SK-N-SH treated with all-trans-retinoic acid at 6 μM for 48 hours (cell line): ENCODE data around the gene C5orf22.

Source experiments
- ATAC-seq: fragments of 200-7000 bp; cut with Tn5 transposase; 3 replicates; pipeline ENCODE4 v1.9.1; 2020; ENCODE audit warnings: mild to moderate bottlenecking, moderate library complexity
- ARNTL ChIP-seq: fragments of 450-650 bp; formaldehyde crosslinking; IDR thresholded peaks from 2 replicates; pipeline ENCODE4 v1.5.0; 2020; ENCODE audit warnings: low read depth, mild to moderate bottlenecking, moderate library complexity, borderline replicate concordance
- BACH2 ChIP-seq: fragments of 250-450 bp; sonication (Bioruptor Pico); IDR thresholded peaks from 2 replicates; pipeline ENCODE4 v1.9.0; 2021; ENCODE audit warnings: mild to moderate bottlenecking, borderline replicate concordance
- CSDC2 ChIP-seq: fragments of 250-450 bp; sonication (Bioruptor Pico); IDR thresholded peaks from 2 replicates; pipeline ENCODE4 v1.5.0; 2020; ENCODE audit warnings: mild to moderate bottlenecking, moderate library complexity
- ESRRG ChIP-seq: fragments of 250-450 bp; sonication (Bioruptor Pico); IDR thresholded peaks from 2 replicates; pipeline ENCODE4 v1.6.1; 2021; ENCODE audit warnings: mild to moderate bottlenecking
- GLIS3 ChIP-seq: fragments of 250-450 bp; sonication (Bioruptor Pico); IDR thresholded peaks from 2 replicates; pipeline ENCODE4 v1.5.0; 2020; ENCODE audit warnings: mild to moderate bottlenecking, moderate library complexity
- ISL1 ChIP-seq: fragments of 250-450 bp; sonication (Bioruptor Pico); IDR thresholded peaks from 2 replicates; pipeline ENCODE4 v2.1.2; 2022; ENCODE audit warnings: mild to moderate bottlenecking, moderate library complexity
- PATZ1 ChIP-seq: fragments of 250-450 bp; sonication (Bioruptor Pico); IDR thresholded peaks from 2 replicates; pipeline ENCODE4 v1.8.0; 2020; ENCODE audit warnings: mild to moderate bottlenecking, moderate library complexity, borderline replicate concordance
- PPARA ChIP-seq: fragments of 250-450 bp; sonication (Bioruptor Pico); IDR thresholded peaks from 2 replicates; pipeline ENCODE4 v1.5.0; 2020; ENCODE audit warnings: mild to moderate bottlenecking, borderline replicate concordance
- RARB ChIP-seq: fragments of 250-450 bp; sonication (Bioruptor Pico); IDR thresholded peaks from 2 replicates; pipeline ENCODE4 v1.8.0; 2021; ENCODE audit warnings: mild to moderate bottlenecking, moderate library complexity
- SNAI2 ChIP-seq: fragments of 250-450 bp; sonication (Bioruptor Pico); IDR thresholded peaks from 2 replicates; pipeline ENCODE4 v1.5.0; 2020; ENCODE audit warnings: mild to moderate bottlenecking, moderate library complexity
- TCF4 ChIP-seq: fragments of 250-450 bp; sonication (Bioruptor Pico); IDR thresholded peaks from 2 replicates; pipeline ENCODE4 v1.8.0; 2021; ENCODE audit warnings: mild to moderate bottlenecking, moderate library complexity, borderline replicate concordance
- TOX ChIP-seq: fragments of 250-450 bp; sonication (Bioruptor Pico); IDR thresholded peaks from 2 replicates; pipeline ENCODE4 v1.8.0; 2021; ENCODE audit warnings: mild to moderate bottlenecking, moderate library complexity, borderline replicate concordance
- TSHZ2 ChIP-seq: fragments of 250-450 bp; sonication (Bioruptor Pico); IDR thresholded peaks from 2 replicates; pipeline ENCODE4 v1.5.0; 2020; ENCODE audit warnings: mild to moderate bottlenecking, moderate library complexity
- ZFP3 ChIP-seq: fragments of 250-450 bp; sonication (Bioruptor Pico); IDR thresholded peaks from 2 replicates; pipeline ENCODE4 v1.5.0; 2020; ENCODE audit warnings: mild to moderate bottlenecking, moderate library complexity
- ZFP30 ChIP-seq: fragments of 450-650 bp; formaldehyde crosslinking; IDR thresholded peaks from 2 replicates; pipeline ENCODE4 v1.5.0; 2022; ENCODE audit warnings: mild to moderate bottlenecking, moderate library complexity
- ZNF565 ChIP-seq: fragments of 450-650 bp; formaldehyde crosslinking; conservative IDR thresholded peaks from 2 replicates; pipeline ENCODE4 v1.5.0; 2020; ENCODE audit warnings: low read depth, mild to moderate bottlenecking, moderate library complexity
- ZNF70 ChIP-seq: fragments of 450-650 bp; formaldehyde crosslinking; IDR thresholded peaks from 2 replicates; pipeline ENCODE4 v1.5.0; 2020; ENCODE audit warnings: mild to moderate bottlenecking, moderate library complexity
- ZNF8 ChIP-seq: fragments of 450-650 bp; formaldehyde crosslinking; IDR thresholded peaks from 2 replicates; pipeline ENCODE4 v1.5.0; 2020; ENCODE audit warnings: mild to moderate bottlenecking, moderate library complexity
- TF ChIP-seq, protein P1 (sequence below): fragments of 250-450 bp; sonication (Bioruptor Pico); IDR thresholded peaks from 2 replicates; pipeline ENCODE4 v1.5.1; 2021; ENCODE audit warnings: mild to moderate bottlenecking, moderate library complexity
- TF ChIP-seq, protein P2 (sequence below): fragments of 250-450 bp; sonication (Bioruptor Pico); IDR thresholded peaks from 2 replicates; pipeline ENCODE4 v1.5.1; 2020; ENCODE audit warnings: low read depth, mild to moderate bottlenecking, moderate library complexity
- TF ChIP-seq, protein P3 (sequence below): fragments of 250-450 bp; sonication (Bioruptor Pico); IDR thresholded peaks from 2 replicates; pipeline ENCODE4 v1.8.0; 2021; ENCODE audit warnings: low read depth, mild to moderate bottlenecking, moderate library complexity, borderline replicate concordance

The C5orf22 gene

GRCh38 chr5:31577438-31577837 is 45.3 kb downstream of the C5orf22 start:
- TF ChIP-seq TCF4 (CRISPR knock-in tag) (no peak), RARB (CRISPR knock-in tag) (no peak), TOX (CRISPR knock-in tag) (no peak), ZFP30 (CRISPR knock-in tag) (no peak), ZNF565 (no peak), ISL1 (CRISPR knock-in tag) (no peak), ZNF8 (CRISPR knock-in tag) (no peak), SNAI2 (no peak), ARNTL (CRISPR knock-in tag) (no peak), ZFP3 (CRISPR knock-in tag) (no peak)
- TF ChIP-seq, protein P1, sequence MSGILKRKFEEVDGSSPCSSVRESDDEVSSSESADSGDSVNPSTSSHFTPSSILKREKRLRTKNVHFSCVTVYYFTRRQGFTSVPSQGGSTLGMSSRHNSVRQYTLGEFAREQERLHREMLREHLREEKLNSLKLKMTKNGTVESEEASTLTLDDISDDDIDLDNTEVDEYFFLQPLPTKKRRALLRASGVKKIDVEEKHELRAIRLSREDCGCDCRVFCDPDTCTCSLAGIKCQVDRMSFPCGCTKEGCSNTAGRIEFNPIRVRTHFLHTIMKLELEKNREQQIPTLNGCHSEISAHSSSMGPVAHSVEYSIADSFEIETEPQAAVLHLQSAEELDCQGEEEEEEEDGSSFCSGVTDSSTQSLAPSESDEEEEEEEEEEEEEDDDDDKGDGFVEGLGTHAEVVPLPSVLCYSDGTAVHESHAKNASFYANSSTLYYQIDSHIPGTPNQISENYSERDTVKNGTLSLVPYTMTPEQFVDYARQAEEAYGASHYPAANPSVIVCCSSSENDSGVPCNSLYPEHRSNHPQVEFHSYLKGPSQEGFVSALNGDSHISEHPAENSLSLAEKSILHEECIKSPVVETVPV (CRISPR knock-in tag) = no peak
- TF ChIP-seq, protein P2, sequence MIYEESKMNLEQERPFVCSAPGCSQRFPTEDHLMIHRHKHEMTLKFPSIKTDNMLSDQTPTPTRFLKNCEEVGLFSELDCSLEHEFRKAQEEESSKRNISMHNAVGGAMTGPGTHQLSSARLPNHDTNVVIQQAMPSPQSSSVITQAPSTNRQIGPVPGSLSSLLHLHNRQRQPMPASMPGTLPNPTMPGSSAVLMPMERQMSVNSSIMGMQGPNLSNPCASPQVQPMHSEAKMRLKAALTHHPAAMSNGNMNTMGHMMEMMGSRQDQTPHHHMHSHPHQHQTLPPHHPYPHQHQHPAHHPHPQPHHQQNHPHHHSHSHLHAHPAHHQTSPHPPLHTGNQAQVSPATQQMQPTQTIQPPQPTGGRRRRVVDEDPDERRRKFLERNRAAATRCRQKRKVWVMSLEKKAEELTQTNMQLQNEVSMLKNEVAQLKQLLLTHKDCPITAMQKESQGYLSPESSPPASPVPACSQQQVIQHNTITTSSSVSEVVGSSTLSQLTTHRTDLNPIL (CRISPR knock-in tag) = no peak
- TF ChIP-seq, protein P3, sequence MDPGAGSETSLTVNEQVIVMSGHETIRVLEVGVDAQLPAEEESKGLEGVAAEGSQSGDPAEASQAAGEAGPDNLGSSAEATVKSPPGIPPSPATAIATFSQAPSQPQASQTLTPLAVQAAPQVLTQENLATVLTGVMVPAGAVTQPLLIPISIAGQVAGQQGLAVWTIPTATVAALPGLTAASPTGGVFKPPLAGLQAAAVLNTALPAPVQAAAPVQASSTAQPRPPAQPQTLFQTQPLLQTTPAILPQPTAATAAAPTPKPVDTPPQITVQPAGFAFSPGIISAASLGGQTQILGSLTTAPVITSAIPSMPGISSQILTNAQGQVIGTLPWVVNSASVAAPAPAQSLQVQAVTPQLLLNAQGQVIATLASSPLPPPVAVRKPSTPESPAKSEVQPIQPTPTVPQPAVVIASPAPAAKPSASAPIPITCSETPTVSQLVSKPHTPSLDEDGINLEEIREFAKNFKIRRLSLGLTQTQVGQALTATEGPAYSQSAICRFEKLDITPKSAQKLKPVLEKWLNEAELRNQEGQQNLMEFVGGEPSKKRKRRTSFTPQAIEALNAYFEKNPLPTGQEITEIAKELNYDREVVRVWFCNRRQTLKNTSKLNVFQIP = no peak
- ATAC-seq = no peak

- TF ChIP-seq, protein P1 (CRISPR knock-in tag) = no peak
- no peak for TF ChIP-seq PPARA
- TF ChIP-seq ESRRG (CRISPR knock-in tag) = no peak
- no peak for TF ChIP-seq CSDC2 (CRISPR knock-in tag)
- TF ChIP-seq TSHZ2 (CRISPR knock-in tag) = no peak
- ATAC-seq = no peak
These were observed 47.5 kb downstream of the C5orf22 start for GRCh38 chr5:31579558-31579957.

DNA sequence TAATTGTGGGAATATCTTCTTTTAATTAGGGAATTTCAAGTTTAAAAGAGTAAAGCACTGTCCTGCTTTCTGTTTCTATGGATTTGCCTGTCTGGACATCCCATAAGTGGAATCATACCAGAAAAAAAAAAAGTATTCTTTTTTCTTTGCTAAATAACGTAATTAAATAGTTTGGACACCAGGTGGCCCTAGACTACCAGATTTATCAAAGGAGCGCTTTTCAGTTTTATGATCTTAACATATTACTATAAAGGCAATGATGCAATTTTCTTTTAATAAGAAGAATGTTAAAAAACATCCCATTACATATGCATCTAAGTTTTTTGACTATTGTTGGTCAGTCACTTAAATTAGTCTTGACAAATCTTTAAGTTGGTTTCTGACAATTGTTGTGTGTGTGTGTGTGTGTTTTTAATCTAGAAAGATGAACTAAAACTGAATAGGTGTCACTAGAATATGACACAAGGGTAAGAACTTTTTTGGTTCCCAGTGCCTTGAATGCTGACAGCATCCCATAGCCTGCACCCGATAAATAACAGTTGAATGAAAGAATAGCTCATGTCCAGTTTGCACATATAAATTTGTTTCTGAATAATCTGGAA is 49.5 kb downstream of the C5orf22 start:
- peak; percentile 40; the same call in 1 of the 3 replicates for ATAC-seq
- TF ChIP-seq ZNF70 (CRISPR knock-in tag) = no peak
- no peak for TF ChIP-seq ESRRG (CRISPR knock-in tag)
- TF ChIP-seq GLIS3 (CRISPR knock-in tag) = no peak
- TF ChIP-seq ARNTL (CRISPR knock-in tag) = no peak
- TF ChIP-seq PPARA = no peak
- no peak for TF ChIP-seq SNAI2
- TF ChIP-seq TCF4 (CRISPR knock-in tag) = no peak
- TF ChIP-seq CSDC2 (CRISPR knock-in tag) = no peak
- TF ChIP-seq, protein P1 (CRISPR knock-in tag) = no peak
- TF ChIP-seq, protein P3 = no peak
- TF ChIP-seq BACH2 (CRISPR knock-in tag) = no peak
- TF ChIP-seq PATZ1 (CRISPR knock-in tag) = no peak
